Upper lobe of right lung (tissue), 1 donor: ENCODE measurements around the gene ROPN1B. TPM values are rescaled to one million over a fixed set of nuclear protein-coding genes. Genes with fewer than 3 reads are reported as not detected.
"Not testable (repeated sequence)": the region's sequence is repeated elsewhere in the genome, so short reads cannot be mapped to it uniquely, and the experiment has no call there.

Source experiments
- ATAC-seq: fragments of 200-7000 bp; cut with Tn5 transposase; one replicate; pipeline ENCODE4 v1.9.1; 2020; ENCODE audit warnings: mild to moderate bottlenecking, moderate library complexity
- DNase-seq: peaks from one replicate; pipeline ENCODE4 v3.0.0-alpha.2; 2020
- H3K27ac ChIP-seq: fragments of 200-600 bp; one replicate; pipeline ENCODE4 v1.8.0; 2022
- H3K27me3 ChIP-seq: fragments of 200-600 bp; one replicate; pipeline ENCODE4 v1.8.0; 2022; ENCODE audit warnings: mild to moderate bottlenecking
- H3K36me3 ChIP-seq: fragments of 200-600 bp; one replicate; pipeline ENCODE4 v1.8.0; 2022
- H3K4me1 ChIP-seq: fragments of 200-600 bp; one replicate; pipeline ENCODE4 v1.8.0; 2022
- H3K4me3 ChIP-seq: fragments of 200-600 bp; one replicate; pipeline ENCODE4 v1.8.0; 2022; ENCODE audit warnings: mild to moderate bottlenecking
- H3K9me3 ChIP-seq: fragments of 200-600 bp; one replicate; pipeline ENCODE4 v1.8.0; 2022
- intact Hi-C: fragments of 100-400 bp; cut with DNase I; formaldehyde crosslinking; loops from one replicate; pipeline ENCODE4 v1.11.0; 2022
- long read RNA-seq: library from polyadenylated mRNA; unstranded; transcript quantifications from one replicate; pipeline ENCODE4 v2.0.0, GENCODE V29; 2021
- total RNA-seq: library from RNA; stranded (reverse); fragmentation: NEBNext Ultra II Directional; extraction: Animal tissue kit (Norgen Biotek cat#: 25700); gene quantifications from one replicate; pipeline ENCODE4 v1.2.1, GENCODE V29; 2021
- TF ChIP-seq, protein P1 (sequence below): fragments of 200-600 bp; IDR thresholded peaks from one replicate; pipeline ENCODE4 v1.8.0; 2022; ENCODE audit warnings: antibody characterized with exemption
- donor health status: DM: no; HTN: yes; CAD: no; lungs with severe emphysema.

The ROPN1B gene
- total RNA-seq, result not detected
- long read RNA-seq, result 0 reads

DNA sequence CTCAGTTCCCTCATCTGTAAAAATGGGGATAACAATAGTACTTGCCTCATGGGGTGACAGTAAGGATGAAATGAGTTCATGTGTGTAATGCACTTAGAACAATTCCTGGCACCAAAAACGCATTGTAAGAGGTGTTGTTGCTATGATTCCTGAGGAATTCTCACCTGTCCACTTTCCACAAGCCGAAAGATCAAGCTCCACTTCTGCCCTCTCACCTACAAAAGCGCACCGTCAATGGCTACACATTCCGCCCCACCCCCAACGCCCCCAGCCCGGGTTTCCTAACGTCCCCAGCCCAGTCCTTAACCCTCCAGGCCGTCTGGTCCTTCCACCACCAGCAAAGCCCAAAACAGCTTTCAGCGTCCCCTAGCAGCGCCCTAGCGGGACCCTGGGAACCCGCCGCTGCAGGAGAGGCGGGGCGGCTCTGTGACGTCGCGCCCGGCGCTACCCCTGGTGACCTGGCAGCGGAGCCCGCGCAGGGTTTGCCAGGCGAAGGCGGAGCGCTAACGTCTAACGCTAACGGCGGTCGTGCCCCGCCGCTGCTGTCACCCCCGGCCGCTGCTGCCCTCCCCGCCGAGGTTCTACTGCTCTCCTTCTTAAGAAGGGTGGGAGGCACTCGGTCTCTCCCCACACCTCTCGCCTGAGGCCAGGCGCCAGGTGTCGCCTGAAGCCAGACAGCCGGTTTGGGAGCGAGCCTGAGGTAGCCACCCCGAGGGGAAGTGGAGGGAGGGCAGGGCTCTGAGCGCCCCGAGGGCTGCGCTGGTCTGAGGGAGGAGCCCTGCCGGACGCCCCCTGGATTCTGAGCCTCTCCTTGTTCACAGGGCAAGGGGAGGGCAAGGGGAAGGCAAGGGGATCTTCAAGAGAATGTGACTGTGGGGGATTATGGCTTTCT, at the start of gene ROPN1B:
ROPN1B (plus strand) TSS at position 478 of the 892 bp plus-strand sequence. CDS start 2,877 bp downstream, outside the sequence.
- intact Hi-C loops, H3K9me3 ChIP-seq, H3K27ac ChIP-seq, H3K4me3 ChIP-seq, H3K36me3 ChIP-seq, DNase-seq, H3K4me1 ChIP-seq: not testable (repeated sequence)
- ATAC-seq, result peak; percentile 86
- peaks cover 26% of the 10 kb centered on the region for H3K27me3 ChIP-seq

DNA sequence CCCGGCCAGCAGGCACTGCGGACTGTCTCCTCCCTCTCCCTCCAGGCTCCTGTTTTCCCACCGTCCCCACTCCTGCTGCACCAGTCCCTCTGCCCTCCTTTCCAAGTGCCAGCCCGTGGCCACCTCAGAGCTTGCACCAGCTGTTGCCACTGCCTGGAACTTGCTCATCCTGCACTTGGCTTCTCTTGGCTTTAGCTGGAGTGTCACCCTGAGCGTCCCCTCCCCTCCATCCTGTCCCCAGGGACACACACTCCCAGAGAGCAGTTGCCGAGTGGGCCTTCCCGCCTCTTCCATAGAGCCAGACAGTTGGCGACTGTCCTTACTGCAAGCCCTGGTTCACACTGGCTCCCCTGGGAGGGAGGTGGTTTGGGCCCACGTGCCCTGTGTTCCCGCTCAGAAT, 48.8 kb upstream of the ROPN1B start:
- H3K36me3 ChIP-seq, H3K27me3 ChIP-seq, ATAC-seq, H3K4me3 ChIP-seq, H3K4me1 ChIP-seq, H3K9me3 ChIP-seq, intact Hi-C loops, H3K27ac ChIP-seq, DNase-seq: not testable (repeated sequence)

DNA sequence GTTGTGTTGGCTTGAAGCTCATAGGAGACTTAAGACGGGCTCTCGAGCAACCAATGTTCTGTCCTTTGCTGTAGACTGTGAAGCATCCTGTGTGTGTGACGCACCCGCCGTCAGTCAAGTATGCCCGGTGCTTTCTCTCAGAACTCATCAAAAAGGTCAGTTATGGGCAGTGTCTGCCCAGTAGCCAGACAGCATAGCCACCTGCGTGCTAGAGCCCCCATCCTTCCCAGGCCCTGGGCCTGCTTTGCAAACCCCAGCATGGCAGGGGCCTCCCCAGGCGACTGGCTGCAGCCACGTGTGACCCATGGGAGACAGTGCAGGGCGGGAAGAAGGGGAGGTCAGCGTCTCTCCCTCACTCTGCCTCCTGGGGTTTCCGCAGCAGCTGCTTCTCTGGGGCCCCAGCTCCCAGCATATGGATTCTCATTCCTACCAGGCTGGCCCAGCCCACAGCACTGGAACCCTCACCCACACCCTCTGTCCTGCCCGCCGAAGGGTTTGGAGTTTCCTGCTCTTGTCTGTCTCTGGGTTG, 48.2 kb upstream of the ROPN1B start:
- H3K4me1 ChIP-seq, intact Hi-C loops, H3K9me3 ChIP-seq: not testable (repeated sequence)

DNA sequence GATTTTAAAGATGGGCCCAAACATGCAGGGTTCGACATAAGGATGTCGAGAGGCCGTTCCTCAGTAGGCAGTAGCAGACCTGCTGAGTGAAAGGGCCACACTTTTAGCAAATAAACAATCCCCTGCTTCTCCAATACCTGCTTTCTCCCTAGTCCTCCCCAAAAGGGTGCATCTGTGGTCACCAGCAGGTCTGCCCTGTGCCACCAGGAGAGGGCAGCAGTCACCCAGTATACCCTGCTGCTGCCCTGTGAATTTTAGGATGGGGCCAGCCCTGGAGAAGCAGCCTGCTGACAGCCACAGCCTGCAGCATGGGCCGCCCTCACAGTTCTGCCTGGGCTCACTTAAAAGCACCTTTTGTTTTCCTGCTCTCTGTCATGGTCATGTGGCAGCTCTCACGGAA, 47.3 kb upstream of the ROPN1B start:
- intact Hi-C loops, H3K4me3 ChIP-seq, ATAC-seq, H3K9me3 ChIP-seq, H3K4me1 ChIP-seq, H3K36me3 ChIP-seq, H3K27me3 ChIP-seq, H3K27ac ChIP-seq: not testable (repeated sequence)
- DNase-seq, result peak; percentile 76
- TF ChIP-seq, protein P1, sequence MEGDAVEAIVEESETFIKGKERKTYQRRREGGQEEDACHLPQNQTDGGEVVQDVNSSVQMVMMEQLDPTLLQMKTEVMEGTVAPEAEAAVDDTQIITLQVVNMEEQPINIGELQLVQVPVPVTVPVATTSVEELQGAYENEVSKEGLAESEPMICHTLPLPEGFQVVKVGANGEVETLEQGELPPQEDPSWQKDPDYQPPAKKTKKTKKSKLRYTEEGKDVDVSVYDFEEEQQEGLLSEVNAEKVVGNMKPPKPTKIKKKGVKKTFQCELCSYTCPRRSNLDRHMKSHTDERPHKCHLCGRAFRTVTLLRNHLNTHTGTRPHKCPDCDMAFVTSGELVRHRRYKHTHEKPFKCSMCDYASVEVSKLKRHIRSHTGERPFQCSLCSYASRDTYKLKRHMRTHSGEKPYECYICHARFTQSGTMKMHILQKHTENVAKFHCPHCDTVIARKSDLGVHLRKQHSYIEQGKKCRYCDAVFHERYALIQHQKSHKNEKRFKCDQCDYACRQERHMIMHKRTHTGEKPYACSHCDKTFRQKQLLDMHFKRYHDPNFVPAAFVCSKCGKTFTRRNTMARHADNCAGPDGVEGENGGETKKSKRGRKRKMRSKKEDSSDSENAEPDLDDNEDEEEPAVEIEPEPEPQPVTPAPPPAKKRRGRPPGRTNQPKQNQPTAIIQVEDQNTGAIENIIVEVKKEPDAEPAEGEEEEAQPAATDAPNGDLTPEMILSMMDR, result peak; percentile 63

More for the DNA sequence above, 48.2 kb upstream of the ROPN1B start:
- not testable (repeated sequence) for ATAC-seq, H3K36me3 ChIP-seq, H3K27ac ChIP-seq, DNase-seq, H3K4me3 ChIP-seq, H3K27me3 ChIP-seq

DNA sequence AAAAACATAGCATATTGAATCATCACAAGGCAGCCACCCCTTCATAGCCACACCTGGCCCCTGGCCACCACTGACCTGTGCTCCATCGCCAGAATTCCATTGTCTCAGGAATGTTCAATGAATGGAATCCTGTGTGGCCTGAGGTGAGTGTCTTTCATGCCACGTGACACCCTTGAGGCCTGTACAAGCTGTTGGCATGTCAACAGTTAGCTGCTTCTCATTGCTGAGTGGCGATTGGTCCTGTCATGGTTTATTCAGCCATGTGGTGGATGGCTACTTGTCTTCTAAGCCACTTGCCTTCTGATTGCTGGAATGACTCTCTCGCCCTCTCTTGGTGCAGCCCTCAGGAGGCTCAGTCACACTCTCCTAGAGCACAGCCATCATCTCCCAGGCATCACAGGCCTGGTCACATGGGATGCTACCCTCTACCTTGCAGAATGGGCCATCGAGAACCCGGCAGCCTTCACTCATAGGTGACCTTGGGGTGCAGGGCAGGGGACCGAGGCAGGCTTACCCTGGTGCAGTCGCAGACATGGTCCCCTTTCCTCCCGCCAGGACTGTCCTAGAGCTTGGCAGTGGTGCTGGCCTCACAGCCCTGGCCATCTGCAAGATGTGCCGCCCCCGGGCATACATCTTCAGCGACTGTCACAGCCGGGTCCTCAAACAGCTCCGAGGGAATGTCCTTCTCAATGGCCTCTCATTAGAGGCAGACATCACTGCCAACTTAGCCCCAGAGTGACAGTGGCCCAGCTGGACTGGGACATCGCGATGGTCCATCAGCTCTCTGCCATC, 45.5 kb upstream of the ROPN1B start:
- H3K4me3 ChIP-seq, H3K27ac ChIP-seq, DNase-seq, ATAC-seq, H3K4me1 ChIP-seq, intact Hi-C loops, H3K36me3 ChIP-seq, H3K27me3 ChIP-seq, H3K9me3 ChIP-seq: not testable (repeated sequence)

DNA sequence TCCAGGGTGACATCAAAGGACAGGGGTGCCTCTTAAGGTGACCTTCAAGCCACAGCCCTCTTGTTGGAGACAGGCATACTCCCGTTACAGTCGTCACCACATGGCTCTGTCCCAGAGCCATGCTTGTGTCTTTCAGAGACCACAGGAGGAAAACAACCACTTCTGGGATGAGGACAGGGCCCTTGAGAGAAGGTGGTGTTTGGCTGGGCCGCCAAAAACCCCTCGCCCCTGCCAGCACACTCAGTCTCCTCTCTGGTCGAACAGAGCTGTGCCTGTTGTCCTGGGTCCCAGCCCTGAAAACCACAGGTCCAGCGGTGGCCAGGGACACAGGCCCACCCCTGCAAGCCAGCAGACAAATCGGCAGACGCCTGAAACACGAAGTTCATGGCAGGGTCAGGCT, 44.7 kb upstream of the ROPN1B start:
- H3K36me3 ChIP-seq, DNase-seq, H3K4me3 ChIP-seq, H3K4me1 ChIP-seq, ATAC-seq, H3K27me3 ChIP-seq, intact Hi-C loops, H3K27ac ChIP-seq, H3K9me3 ChIP-seq: not testable (repeated sequence)

DNA sequence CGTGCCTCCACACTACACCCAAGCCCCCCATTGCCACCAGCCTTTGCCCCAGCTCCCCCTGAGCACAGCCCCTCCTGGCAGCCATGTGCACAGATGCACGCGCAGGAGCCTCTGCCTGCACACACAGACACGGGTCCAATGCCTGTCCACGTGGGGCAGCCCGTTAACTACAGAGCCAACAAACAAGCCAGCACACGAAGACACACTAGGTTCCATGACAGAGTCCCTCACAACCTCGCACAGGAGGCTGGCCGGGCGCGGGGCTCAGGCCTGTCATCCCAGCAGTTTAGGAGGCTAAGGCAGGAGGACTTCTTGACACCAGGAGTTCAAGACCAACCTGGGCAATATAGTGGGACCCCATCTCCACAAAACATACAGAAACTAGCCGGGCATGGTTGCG, 43.3 kb upstream of the ROPN1B start:
- DNase-seq, H3K36me3 ChIP-seq, H3K4me1 ChIP-seq, H3K27ac ChIP-seq, ATAC-seq, H3K9me3 ChIP-seq, H3K27me3 ChIP-seq, intact Hi-C loops, H3K4me3 ChIP-seq: not testable (repeated sequence)

DNA sequence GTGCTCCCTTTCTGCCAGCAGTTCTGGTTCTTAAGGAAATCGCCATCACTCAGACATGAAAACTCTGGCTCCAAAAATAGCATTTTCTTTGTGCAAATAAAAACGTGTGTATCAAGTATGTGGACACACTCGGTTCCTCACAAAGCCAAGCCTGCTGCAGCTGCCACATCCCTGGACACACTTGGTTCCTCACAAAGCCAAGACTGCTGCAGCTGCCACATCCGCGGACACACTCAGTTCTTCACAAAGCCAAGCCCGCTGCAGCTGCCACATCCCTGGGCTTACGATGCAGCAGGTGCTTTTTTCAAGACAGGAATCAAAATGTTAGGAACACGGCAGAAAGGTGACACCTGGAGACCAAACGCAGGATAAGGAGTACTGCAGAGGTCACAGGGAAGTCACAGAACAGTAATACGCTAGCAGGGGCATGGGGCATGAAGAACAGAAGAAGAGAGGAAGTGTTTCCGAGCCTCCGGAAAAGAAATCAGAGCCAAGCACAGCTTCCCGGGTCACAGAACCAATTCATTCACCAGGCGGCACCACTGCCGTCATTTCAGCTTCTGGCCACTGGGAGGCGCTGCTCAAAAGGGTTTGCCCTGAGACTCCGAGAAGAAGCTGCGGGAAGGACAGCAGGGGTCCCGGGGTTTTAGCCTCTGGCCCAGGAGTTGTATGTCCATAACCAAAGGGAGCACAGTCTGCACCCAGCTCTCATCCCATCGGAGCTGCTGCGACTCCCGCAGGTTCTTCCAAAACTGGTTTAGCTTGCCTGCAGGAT, 40.0 kb upstream of the ROPN1B start:
- not testable (repeated sequence) for H3K36me3 ChIP-seq, ATAC-seq
- DNase-seq, result peak; percentile 84

DNA sequence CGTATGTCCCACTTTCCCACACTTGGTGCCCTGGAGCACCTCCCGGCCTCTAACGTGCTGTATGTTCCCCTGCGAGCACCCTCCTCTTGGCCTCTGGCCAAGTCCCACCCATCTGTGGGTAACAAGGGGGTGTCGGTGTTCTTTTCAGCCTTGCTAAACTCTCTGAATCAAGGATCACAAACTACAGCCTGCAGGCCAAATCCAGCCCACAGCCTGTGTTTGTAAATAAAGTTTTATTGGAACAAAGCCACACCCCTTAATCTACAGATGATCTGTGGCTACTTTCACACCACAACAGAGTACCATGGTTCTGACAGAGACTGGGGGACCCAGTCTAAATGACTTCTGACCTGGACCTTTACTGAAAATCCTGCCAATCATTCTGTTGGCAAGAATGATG, 39.2 kb upstream of the ROPN1B start:
- H3K4me3 ChIP-seq, H3K9me3 ChIP-seq, H3K27ac ChIP-seq, intact Hi-C loops, ATAC-seq, DNase-seq, H3K36me3 ChIP-seq, H3K4me1 ChIP-seq, H3K27me3 ChIP-seq: not testable (repeated sequence)

More for the DNA sequence above, 40.0 kb upstream of the ROPN1B start:
- TF ChIP-seq, protein P1, result peak; percentile 75
- H3K9me3 ChIP-seq, H3K4me3 ChIP-seq, H3K4me1 ChIP-seq, intact Hi-C loops, H3K27me3 ChIP-seq, H3K27ac ChIP-seq: not testable (repeated sequence)

DNA sequence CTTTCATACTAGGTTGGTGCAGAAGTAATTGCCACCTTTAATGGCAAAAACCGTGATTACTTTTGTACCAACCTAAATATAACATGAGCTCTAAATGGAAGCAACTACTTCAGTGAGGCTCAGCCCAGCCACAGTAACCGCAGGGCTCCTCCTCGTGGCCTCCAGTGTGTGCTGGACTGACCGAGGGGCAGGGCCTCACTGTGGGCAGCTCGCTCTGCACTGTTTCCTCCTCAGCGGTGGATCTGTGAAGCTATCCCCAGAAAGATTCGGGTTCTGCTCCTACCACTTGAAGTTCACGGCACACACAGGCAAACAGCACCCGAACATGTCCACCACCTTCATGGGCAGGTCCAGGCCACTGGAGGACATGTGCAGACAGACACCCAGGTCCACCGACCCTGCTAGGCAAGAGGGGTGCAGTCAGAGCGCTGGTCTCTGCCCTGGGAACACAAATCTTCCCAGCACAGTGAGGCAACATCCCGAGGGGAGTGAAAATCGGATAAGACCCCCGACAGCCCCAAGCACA, 37.6 kb upstream of the ROPN1B start:
- H3K4me1 ChIP-seq, H3K27ac ChIP-seq, H3K36me3 ChIP-seq, H3K4me3 ChIP-seq, DNase-seq, intact Hi-C loops, H3K9me3 ChIP-seq, ATAC-seq, H3K27me3 ChIP-seq: not testable (repeated sequence)
